Skin of body (tissue), 2 donors: Measurements from ENCODE around the gene NUAK1. TPM values are rescaled to one million over a fixed set of nuclear protein-coding genes. Genes with fewer than 3 reads are reported as not detected.
A peak's percentile ranks its signal among the peaks of the same experiment; 100 is the strongest.
"Not testable (repeated sequence)": the region's sequence is repeated elsewhere in the genome, so short reads cannot be mapped to it uniquely, and the experiment has no call there.

Source experiments
- DNase-seq: peaks from one replicate; lab custom pipeline; 2025; lab: John Stamatoyannopoulos, UW
- total RNA-seq: library from RNA; depleted of rRNA; stranded (reverse); fragments of >200 nt; gene quantifications from one replicate; pipeline ENCODE4 v1.2.3, GENCODE V29; 2014

NUAK1 gene
- total RNA-seq, 1 donor from 2014 or later, result 24.5 TPM

DNA sequence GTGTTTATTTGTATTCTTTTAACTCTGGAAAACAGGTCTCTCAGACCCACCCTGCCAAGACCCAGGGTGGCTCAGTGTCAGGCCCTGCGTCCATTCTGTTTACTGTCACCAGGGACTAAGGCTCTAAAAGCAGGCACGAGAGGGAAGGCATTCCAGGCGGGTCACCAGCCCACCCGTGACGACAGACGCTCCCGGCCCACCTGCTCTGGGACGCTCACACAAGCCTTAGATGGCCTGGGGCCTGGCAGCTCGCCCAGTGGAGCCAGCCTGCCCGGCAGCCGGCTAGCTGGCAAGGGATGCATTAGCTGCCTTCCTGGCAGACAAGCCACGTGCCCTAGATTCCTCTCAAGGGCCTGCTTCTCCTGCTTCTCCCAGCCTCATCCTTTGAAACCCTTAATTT is 9.2 kb upstream of the NUAK1 start:
- DNase-seq, result peak; percentile 7

DNA sequence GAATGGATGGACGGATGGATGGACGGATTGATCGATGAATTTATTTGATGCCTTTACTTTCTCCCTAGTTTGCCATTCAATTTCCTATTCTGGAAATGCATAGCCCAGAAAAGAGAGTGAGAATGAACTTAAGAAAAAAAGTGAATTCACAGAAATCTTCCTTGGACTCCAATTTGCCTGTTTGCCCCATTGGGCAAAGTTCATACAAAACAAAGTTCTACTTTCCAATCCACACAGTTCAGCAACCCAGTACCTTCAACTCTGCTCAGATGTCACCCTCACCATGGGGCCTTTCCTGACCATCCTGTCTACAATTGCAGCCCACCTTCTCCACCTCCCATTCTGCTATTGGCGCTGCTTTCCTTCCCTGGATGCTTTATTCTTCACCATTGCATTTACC is 8.2 kb upstream of the NUAK1 start:
- DNase-seq, result no peak

DNA sequence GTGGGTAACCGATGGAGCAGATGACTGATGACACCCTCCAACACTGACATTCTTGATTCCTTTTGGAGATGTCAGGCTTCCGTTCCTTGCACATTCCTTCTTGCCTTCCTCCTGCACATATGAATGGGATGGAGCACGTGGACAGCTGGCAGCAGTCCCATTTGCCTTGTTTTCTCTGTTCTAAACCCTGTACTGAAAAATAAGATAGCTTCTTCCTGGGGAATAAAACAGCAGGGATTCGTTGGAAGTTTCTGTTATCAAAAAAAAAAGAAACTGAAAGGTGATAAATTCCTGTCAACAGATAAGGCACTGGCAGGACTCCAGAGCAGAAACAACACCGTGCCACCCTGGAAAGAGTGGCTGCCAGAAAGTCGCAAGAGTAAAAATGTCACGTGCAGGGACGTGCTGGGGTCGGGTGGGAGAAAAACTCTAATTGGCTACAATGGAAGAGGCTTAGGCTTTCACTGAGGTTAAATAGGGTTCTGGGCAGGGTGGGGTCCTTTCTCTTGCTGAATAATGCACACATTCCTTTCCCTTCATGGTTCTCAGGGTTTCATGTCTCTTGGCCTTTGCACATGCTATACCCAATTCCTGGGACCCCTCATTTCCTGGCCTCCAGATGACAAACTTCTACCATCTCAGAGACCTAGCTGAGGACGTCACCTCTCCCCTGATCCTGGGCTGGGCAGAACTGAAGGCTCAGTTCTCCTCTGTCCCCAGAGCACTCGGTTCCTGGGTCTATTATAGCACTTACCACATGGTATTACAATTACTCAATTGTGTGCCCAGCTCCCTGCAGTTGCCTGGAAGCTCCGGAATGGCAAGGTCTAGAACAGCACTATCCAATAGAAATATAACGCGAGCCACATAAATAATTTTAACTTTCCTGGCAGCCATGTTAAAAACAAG is 7.0 kb upstream of the NUAK1 start:
- no peak for DNase-seq

DNA sequence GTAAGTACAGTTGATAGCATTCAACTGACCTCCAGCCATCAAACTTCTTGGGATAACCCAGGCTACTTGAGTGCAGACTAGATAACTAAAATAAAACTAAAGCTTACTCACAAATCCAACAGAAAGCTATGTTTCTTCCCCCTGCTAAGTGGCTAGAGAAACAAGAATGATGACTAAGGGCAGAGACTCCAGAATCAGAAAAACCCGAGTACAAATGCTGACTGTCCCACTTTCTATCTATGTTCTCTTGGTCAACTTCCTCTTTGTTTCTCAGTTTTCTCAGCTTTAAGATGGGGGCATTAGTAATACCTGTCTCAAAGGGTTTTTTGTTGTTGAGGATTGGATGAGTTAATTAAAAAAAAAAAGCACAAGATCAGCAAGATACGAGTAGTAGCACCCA is 6.1 kb upstream of the NUAK1 start:
- DNase-seq, result no peak

DNA sequence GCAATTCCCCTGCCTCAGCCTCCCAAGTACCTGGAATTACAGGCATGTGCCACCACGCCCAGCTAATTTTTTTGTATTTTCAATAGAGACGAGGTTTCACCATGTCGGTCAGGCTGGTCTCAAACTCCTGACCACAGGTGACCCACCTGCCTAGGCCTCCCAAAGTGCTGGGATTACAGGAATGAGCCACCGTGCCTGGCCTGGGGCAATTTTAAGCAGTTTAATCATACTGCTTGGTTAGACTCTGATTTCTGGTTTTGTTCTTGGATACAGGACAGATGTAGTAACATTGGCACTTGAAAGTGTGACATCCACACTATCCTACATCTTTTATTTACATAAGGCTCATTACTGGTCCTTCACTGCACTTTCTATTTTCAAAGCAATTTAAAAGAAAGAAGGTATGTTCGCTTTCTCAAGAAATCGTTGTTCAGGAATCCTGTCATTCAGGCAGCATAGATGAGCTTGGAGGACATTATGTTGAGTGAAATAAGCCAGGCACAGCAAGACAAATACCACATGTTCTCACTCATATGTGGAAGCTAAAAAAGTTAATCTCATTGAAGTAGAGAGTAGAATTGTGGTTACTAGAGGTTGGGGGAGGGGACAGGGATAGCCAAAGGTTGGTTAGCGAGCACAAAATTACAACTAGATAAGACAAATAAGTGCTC is 4.0 kb upstream of the NUAK1 start:
- no peak for DNase-seq

DNA sequence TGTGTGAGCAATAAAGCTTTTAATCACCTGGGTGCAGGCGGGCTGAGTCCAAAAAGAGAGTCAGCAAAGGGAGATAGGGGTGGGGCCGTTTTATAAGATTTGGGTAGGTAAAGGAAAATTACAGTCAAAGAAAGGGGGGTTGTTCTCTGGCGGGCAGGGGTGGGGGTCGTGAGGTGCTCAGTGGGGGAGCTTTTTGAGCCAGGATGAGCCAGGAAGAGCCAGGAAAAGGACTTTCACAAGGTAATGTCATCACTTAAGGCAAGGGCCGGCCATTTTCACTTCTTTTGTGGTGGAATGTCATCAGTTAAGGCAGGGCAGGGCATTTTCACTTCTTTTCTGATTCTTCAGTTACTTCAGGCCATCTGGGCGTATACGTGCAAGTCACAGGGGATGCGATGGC is 3.2 kb upstream of the NUAK1 start:
- DNase-seq, result not testable (repeated sequence)

DNA sequence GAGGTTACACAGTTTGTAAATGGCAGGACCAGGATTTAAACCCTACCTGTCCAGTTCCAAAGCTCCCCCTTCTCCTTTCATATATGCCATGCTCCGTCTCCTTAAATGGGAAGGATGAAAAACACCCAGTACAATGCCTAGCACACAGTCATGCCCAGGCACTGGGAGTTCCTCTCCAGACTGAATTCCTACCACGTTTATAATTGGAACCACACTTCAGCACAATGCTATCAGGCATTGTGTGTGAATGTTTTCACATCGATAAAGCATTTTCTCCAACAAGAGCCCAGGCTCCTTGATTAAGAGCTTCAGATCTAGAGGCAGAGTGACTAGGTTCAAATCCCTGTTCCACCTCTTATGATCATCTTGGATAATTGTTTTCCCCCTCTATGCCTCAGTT is 2.7 kb upstream of the NUAK1 start:
- DNase-seq, result no peak

DNA sequence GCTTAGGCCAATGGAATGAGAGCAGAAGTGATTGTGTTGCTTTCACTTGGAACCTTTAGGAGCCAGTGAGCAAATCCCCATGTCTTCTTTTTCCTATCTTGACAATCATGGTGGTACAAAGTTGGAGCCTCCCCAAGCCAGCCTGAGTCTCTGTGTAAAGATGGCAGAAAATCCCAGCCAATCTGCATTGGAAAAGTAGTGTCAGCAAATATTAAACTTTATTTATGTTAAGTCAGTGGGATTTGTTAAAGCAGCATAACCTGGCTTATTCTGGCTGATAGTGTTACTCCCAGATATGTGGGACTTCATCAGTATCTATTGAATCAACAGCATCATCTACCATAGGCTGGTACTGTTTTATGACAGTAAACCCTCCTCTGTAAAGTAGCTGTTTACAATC is 2.2 kb upstream of the NUAK1 start:
- no peak for DNase-seq

DNA sequence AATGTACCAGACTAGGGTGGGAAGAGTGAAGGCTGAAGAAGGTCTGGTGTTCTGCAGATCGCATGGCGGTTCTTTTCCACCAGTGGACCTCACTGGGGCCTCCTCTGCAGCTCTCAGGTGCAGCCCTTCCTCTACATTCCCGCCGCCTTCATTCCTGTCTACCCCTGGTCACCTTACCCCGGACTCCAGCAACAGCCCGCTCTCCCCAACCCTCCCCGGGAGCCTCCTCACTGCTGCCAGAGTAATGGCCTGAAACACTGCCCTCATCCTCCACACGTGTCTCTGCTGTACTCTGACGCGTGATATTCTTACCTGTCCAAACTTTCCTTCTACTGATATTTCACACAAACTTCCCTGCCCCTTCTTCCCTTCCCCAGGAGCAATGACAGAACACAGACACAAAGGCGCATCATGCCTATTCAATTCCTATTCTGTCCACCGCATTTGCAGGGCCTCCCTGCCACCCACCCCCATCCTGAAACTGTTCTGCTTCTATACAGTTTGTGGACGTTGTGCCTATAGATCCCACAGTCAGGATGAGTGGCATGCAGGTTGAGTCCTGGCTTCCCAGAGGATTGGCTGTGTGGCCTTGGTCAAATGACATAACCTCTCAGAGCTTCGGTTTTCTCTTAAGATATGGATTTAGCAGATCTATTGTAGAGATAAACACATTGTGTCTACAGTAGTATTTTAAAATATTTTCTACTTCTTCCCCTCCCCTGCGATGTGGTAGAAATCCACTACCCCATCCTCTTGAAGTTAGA is 1.7 kb upstream of the NUAK1 start:
- no peak for DNase-seq

DNA sequence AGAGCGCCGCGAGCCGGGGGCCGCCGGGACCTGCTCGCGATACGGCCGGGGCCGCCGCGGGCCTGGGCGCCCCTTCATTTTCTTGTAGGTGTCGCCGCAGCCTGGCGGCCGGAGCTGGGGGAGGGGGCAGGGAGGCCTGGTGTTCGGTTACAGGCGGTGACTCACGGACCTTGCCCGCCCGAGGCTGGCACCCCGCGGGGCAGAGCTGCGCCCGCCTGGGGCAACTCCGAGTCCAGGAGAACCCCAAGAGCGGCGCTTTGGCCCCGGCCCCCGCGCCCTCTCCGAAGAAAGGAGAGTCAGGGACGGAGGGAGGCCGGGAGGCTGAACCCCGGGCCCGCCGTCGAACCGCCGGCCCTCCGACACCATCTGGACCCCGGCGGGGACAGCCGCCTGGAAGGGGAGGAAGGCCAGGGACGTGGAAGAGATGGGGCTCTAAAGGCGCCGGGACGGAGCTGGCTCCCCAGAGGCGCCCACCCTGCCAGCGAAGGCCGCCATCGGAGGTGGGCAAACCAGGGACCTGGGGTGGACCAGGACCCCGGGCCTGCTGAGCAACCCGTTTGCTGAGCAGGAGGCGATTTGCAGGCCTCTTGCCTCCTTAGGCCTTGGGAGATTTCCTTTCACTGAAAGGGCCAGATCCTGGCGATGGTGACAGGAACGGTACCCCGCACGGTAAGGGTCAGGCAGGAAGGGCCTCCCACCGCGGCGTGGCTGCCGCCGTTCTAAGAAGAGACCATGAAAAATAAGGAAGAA is 843 bp upstream of the NUAK1 start:
- peak; percentile 18 for DNase-seq

DNA sequence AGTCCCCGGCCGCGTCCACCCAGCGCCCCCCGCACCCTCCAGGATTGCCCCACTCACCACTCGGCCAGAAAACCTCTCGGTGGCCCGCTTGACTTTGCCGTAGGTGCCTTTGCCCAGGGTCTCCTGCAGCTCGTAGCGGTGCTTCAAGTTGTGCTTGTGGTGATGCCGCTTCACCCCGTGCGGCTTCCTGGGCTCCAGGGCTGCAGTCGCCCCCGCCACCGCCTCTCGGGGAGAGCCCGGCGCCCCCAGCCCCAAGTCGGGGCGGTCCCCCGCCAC is 459 bp downstream of the NUAK1 start:
- no peak for DNase-seq

DNA sequence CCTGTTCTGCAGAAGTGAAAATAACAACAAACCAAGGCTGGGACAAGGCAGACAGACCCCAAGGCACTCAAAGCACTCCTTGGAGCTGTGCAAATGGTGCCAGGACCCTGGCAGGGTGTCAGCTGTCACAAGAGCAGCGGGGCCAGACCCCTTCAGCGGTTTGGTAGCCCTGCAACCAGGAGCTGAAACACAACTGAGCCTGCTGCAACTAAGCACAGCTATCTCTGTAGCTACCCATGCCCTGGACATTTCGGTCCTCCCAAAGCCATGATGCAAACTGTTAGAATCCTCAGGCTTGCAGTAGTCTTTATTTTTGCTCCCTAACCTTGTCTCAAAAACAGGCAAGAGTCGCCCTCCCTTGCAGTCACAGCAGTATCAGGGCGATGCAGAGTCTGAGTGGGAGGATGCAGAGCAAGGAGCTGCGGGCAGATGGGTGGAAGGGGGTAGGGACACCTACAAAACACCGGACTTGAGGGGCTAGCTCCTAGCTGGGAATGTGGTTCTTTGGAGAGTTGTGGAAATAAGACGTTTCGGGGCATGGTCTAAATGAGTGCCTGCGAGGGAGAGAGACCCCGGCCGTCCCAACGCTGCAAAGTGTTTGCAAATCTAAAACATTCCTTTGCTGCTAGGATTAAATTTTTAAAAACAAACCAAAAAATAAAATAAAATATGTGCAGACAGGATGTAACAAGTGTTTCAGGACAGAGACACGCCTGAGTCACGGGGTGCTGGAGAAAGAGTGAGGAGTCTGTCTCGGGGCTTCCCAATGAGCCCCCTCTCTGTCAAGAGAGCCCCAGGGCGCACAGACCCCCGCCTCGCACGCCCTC is 1.0 kb downstream of the NUAK1 start:
- DNase-seq, result no peak

DNA sequence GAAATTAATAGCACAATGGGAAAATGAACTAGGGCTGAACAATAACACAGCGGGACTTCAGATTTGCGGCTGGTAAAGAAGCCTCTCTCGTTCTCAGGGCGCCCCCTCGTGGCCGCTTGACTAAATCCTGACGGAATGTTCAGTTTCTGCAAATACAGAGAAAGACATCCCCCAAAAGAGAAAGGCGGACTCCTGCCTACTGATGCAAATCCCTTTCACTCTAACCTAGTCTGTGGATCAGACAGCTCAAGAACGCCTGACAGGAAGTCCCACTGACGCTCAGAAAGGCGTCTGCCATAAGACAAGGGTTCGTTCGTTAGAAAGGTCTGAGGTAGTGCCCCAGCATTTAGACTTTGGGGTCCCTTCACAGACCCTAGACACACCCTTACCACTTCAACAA is 2.5 kb downstream of the NUAK1 start:
- peak; percentile 93 for DNase-seq

DNA sequence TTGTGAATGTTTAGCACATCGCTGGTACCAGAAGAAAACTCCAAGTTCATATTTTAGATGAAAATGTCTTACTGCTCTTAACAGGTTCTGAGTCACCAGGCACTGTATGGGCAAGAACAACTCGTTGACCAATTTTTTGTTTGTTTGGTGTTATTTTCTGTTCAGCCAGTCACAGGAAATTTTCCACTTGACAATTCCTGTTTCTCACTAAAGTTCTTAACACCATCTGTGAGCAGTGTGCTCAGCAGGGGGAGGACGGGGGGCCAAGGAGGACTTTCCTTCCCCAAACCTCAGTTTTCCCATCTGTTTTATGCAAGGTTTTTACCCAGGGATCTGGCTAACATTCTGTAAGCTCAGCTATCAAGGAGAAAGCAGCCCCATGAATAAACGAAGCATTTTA is 3.0 kb downstream of the NUAK1 start:
- peak; percentile 82 for DNase-seq

DNA sequence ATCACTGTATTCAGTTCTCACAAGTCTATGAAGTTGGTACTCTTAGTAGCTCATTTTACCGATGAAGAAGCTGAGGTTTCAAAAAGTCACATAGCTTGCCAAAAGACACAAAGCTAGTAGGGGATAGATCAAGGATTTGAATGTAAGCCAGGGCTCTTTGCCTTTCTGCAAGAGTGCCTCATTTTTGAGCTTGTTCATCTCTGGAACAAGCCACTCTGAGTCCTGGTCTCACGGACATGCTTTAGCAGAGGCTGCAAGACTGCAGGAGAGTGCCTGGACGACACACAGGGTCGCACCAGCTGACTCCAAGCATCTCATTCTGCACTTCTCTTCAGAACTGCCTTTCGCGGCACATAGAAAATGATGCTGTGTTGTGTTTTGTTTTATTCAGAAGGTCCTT is 3.7 kb downstream of the NUAK1 start:
- DNase-seq, result no peak

DNA sequence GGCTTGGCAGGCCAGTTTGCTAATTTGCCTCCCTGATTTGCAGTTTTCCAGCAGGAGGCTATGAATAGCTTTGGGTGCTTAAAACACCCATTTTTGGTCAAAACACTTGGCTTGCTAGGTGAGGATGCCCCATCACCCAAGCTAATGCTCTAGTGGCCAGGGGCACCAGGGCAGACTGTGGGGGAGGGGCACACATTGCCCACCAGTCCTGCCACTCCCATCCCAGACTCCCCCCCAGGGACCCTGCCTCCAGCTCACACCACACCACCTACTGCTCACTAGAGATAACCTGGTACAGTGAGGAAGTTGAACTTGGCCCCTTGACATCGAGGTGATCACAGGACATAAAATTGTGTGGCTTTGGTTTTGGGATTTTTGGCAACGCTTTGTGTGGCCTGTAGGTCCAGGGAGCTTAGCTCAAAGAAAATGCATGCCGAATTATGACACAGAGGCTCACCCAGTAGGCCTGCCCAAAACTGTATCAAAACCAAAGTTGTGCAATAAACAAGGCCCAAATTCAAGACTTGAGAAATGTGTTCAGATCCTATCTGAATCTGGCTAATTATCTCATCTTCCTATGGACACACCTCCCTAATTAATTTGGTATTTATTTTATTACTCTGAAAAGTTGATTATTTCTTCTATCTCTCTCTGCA is 4.3 kb downstream of the NUAK1 start:
- DNase-seq, result no peak

DNA sequence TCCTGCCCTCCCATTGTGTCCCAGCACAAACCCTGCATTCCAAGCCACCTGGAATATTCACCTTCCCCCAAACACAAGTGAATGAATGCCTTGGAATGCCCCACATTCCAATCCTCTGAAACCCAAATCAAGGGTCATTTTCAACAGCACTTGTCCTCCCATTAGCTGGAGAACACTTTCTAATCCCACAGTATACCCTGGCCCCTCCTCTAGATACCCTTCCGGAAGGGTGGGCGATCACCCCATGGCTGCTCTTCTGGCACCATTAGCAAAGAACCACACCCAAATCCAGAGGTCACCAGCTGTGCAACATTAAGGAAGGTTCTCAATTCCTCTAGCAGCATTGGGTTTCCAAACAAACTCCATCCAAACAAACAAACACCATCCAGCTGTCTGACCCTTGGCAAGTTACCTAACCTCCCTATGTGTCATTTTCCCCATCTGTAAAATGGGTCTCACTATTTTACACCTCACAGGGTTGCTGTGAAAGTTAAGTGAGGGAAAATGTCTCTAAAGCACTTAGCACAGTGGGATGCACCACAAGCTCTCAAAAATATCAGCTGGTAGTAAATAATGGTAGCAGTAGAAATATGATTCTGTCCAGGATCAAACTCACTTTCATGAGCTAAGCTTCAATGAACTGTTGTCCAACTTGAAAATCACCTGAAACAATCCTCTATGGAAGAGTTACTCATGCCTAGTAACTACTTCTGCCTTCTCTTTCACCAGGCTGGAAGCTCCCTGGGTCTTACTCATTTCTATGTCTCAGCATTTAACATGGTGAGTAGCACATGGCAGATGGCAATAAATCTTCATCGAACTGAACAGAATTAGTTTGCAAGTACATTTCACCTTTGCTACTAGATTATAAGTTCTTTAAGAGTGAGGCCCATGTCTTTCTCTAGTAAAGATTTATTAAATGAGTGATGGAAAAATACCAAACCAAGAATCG is 5.3 kb downstream of the NUAK1 start:
- no peak for DNase-seq

DNA sequence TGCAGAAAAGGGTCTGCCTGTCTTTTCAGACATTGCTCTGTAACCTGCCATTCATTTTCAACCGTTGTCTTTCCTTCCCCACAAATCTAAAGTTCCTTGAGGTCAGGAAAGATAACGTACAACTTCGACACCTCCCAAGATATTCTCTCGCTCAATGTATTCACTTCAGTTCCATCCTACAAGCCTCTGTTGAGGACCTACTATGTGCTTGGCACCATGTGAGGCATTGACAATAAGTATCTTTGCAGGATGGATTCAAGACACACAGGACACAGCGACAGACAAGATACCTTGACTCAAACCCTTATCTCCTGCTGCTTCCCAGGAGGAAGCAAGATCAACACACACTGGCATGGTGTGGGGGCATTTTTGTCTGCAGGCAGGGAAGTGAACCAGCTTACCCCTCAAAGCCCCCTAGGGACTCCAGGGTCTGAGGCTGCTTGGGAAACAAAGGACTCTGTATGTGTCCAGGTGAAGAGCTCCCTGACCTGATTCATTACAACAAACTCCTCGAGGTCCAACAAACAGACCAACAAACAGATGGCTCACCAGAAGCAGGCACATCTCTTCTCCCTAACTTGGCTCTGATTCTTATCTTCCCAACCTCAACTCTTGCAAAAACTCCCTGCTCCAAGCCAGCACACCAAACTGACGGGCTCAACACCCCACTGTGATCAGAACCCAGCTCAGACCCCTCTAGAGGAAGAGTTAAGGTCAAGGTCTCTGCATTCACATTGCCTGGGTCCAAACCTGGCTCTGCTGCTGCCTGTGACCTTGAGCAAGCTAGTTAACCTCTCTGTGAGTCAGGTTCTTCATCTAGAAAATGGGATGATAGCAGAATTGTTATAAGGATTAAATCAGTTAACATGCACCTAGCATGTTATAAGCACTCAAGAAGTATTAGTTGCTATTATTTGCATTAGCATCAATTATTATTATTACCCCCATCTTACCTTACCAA is 6.3 kb downstream of the NUAK1 start:
- no peak for DNase-seq
